ENCODE results near the gene ANKIB1. TPM values are rescaled to one million over a fixed set of nuclear protein-coding genes. Genes with fewer than 3 reads are reported as not detected.
A peak's percentile ranks its signal among the peaks of the same experiment; 100 is the strongest.
"Not testable (repeated sequence)": the region's sequence is repeated elsewhere in the genome, so short reads cannot be mapped to it uniquely, and the experiment has no call there.

ANKIB1 gene
- polyA plus RNA-seq, 4 donors, result 35.6 to 46.6 (median 45.6) TPM

- no peak for DNase-seq (ENCODE audit: low read depth in 4 of 4, low spot score in 3 of 4)
Measured at GRCh38 chr7:92402920-92403759, 157.4 kb downstream of the ANKIB1 start.

GRCh38 chr7:92403760-92404074, 157.9 kb downstream of the ANKIB1 start:
- DNase-seq (ENCODE audit: low read depth in 4 of 4, low spot score in 3 of 4), result no peak

GRCh38 chr7:92404170-92404614, 158.4 kb downstream of the ANKIB1 start:
- no peak for DNase-seq (ENCODE audit: low read depth in 4 of 4, low spot score in 3 of 4)

GRCh38 chr7:92409357-92409756, 163.6 kb downstream of the ANKIB1 start:
- no peak for DNase-seq (ENCODE audit: low read depth in 4 of 4, low spot score in 3 of 4)

- not testable (repeated sequence) for DNase-seq (ENCODE audit: low read depth in 4 of 4, low spot score in 3 of 4)
Measured at GRCh38 chr7:92410162-92410561, 164.4 kb downstream of the ANKIB1 start.

GRCh38 chr7:92412745-92413144, 167.0 kb downstream of the ANKIB1 start:
- no peak for DNase-seq (ENCODE audit: low read depth in 4 of 4, low spot score in 3 of 4)

GRCh38 chr7:92413550-92413949, 167.8 kb downstream of the ANKIB1 start:
- no peak for DNase-seq (ENCODE audit: low read depth in 4 of 4, low spot score in 3 of 4)

- no peak for DNase-seq (ENCODE audit: low read depth in 4 of 4, low spot score in 3 of 4)
Measured at GRCh38 chr7:92415225-92415624, 169.5 kb downstream of the ANKIB1 start.

- no peak for DNase-seq (ENCODE audit: low read depth in 4 of 4, low spot score in 3 of 4)
Measured at GRCh38 chr7:92417913-92418312, 172.1 kb downstream of the ANKIB1 start.

- peak in 3 of 4 donors; percentile 14 to 27 (median 23) for DNase-seq (ENCODE audit: low read depth in 4 of 4, low spot score in 3 of 4)
Measured at GRCh38 chr7:92421676-92422435, 176.1 kb downstream of the ANKIB1 start.

- DNase-seq (ENCODE audit: low read depth in 4 of 4, low spot score in 3 of 4), result no peak
Measured at GRCh38 chr7:92422926-92423325, 177.2 kb downstream of the ANKIB1 start.

GRCh38 chr7:92423710-92424131, 177.9 kb downstream of the ANKIB1 start:
- no peak for DNase-seq (ENCODE audit: low read depth in 4 of 4, low spot score in 3 of 4)

- DNase-seq (ENCODE audit: low read depth in 4 of 4, low spot score in 3 of 4), result no peak
Measured at GRCh38 chr7:92425311-92425947, 179.7 kb downstream of the ANKIB1 start.

- DNase-seq (ENCODE audit: low read depth in 4 of 4, low spot score in 3 of 4), result no peak
Measured at GRCh38 chr7:92427193-92427592, 181.4 kb downstream of the ANKIB1 start.

GRCh38 chr7:92432299-92432946, 186.6 kb downstream of the ANKIB1 start:
- DNase-seq (ENCODE audit: low read depth in 4 of 4, low spot score in 3 of 4), result no peak

- no peak for DNase-seq (ENCODE audit: low read depth in 4 of 4, low spot score in 3 of 4)
Measured at GRCh38 chr7:92433019-92433418, 187.2 kb downstream of the ANKIB1 start.

GRCh38 chr7:92435542-92435941, 189.8 kb downstream of the ANKIB1 start:
- no peak for DNase-seq (ENCODE audit: low read depth in 4 of 4, low spot score in 3 of 4)

- no peak for DNase-seq (ENCODE audit: low read depth in 4 of 4, low spot score in 3 of 4)
Measured at GRCh38 chr7:92436612-92437445, 191.1 kb downstream of the ANKIB1 start.

GRCh38 chr7:92437956-92438491, 192.2 kb downstream of the ANKIB1 start:
- DNase-seq (ENCODE audit: low read depth in 4 of 4, low spot score in 3 of 4), result no peak

- DNase-seq (ENCODE audit: low read depth in 4 of 4, low spot score in 3 of 4), result not testable (repeated sequence)
Measured at GRCh38 chr7:92442720-92443119, 196.9 kb downstream of the ANKIB1 start.

Measured in right renal pelvis (tissue), 4 donors.